Gastrocnemius medialis (tissue), 4 donors: ENCODE results near the gene CEND1. TPM values are rescaled to one million over a fixed set of nuclear protein-coding genes. Genes with fewer than 3 reads are reported as not detected.

Source experiments
- ATAC-seq, 2 donors: fragments of 150-250 bp; one replicate each; pipeline ENCODE4 v1.9.1; 2016
- DNase-seq, 2 donors: peaks; one replicate each; pipeline ENCODE4 v3.0.0-alpha.2; 2019
- H3K27ac ChIP-seq, 4 donors: fragments of 200-600 bp; sonication (generic); 1 replicate in 1 of 4; 2 replicates in 3 of 4; pipeline ENCODE4 v1.5.1; 2016 to 2018; ENCODE audit warnings: mild to moderate bottlenecking in 2 of 4, moderate library complexity in 1 of 4
- H3K27me3 ChIP-seq, 3 donors: fragments of 200-600 bp; sonication (generic) in 2 of 3; 1 replicate in 1 of 3; 2 replicates in 2 of 3; pipeline versions ENCODE4 v1.5.1 to v1.6.0; 2016 to 2019; ENCODE audit warnings: mild to moderate bottlenecking in 1 of 3, moderate library complexity in 1 of 3
- H3K36me3 ChIP-seq, 2 donors: fragments of 200-600 bp; sonication (generic) in 1 of 2; one replicate each; pipeline ENCODE4 v1.5.1; 2017 to 2018
- H3K4me1 ChIP-seq, 2 donors: fragments of 200-600 bp; sonication (generic) in 1 of 2; one replicate each; pipeline ENCODE4 v1.5.1; 2016 to 2017; ENCODE audit warnings: mild to moderate bottlenecking in 2 of 2
- H3K4me3 ChIP-seq, 4 donors: fragments of 200-600 bp; sonication (generic) in 3 of 4; 1 replicate in 1 of 4; 2 replicates in 3 of 4; pipeline ENCODE4 v1.5.1; 2016 to 2019; ENCODE audit warnings: mild to moderate bottlenecking in 2 of 4
- H3K9me3 ChIP-seq, 3 donors: fragments of 200-600 bp; sonication (generic) in 2 of 3; 1 replicate in 1 of 3; 2 replicates in 2 of 3; pipeline ENCODE4 v1.5.1; 2016 to 2019
- POLR2A ChIP-seq, 2 donors: fragments of 450-650 bp; IDR thresholded peaks; one replicate each; pipeline ENCODE4 v1.6.1; 2017; ENCODE audit warnings: antibody characterized with exemption in 2 of 2, mild to moderate bottlenecking in 2 of 2, moderate library complexity in 2 of 2
- in situ Hi-C, 4 donors: fragments of 200-750 bp; cut with MboI; loops; one replicate each; pipeline versions ENCODE4 v1.15.0 to v1.8.0; 2017; ENCODE audit warnings: low sequenced_read_pairs in 4 of 4
- intact Hi-C: fragments of 100-400 bp; cut with DNase I; formaldehyde crosslinking; loops from one replicate; pipeline ENCODE4 v1.15.1; 2023; ENCODE audit warnings: low total_unique reads
- total RNA-seq, 4 donors: library from RNA; depleted of rRNA; stranded (reverse); fragments of >200 nt; gene quantifications; one replicate each; pipeline versions ENCODE4 v1.1.0 to v1.2.3, GENCODE V29; 2016
- TF ChIP-seq, protein P1 (sequence below), 5 experiments: fragments of 450-650 bp in 3 of 5; fragments of 200-600 bp in 2 of 5; sonication (generic) in 2 of 5; IDR thresholded peaks in 4 of 5; conservative IDR thresholded peaks in 1 of 5; 1 replicate in 4 of 5; 2 replicates in 1 of 5; pipeline ENCODE4 v1.5.1; 2016 to 2019; ENCODE audit warnings: antibody characterized with exemption in 5 of 5, mild to moderate bottlenecking in 3 of 5, moderate library complexity in 3 of 5

Gene CEND1
- under 1 TPM in 1 of 4 donors, not detected in 3; 0.20 TPM for total RNA-seq

DNA sequence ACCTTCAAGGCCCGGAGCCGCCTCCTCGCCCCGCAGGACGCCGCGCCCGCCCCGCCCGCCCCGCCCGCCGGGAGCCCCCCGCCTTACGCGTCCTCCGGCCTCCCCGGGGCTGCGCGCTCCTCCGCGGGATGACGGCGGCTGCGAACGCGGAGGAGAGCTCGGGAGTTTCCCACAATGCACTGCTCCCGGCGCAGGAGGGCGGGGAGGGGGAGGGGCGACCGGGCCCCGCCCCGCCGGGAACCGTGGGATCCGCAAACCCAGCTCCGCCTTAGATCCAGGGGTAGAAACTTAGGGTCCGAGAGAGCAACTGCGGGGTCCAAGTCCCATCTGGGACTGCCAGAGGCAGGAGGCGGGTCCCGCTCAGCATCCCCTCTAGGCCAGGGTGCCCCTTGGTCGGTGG is at the start of gene CEND1:
Gene CEND1, minus strand, starts transcription at position 148 of the 400 bp plus-strand sequence. CDS start 1,514 bp downstream, outside the sequence.
- intact Hi-C loops: no loop called here
- Histone ChIP-seq H3K9me3 (no peaks in the 10 kb centered on the region), H3K27ac (no peak within 1 kb of the TSS), H3K4me1 (peaks cover 0 to under 1% of the 10 kb centered on the region in 2 donors), H3K4me3 (no peak within 1 kb of the TSS), H3K27me3 (peaks cover 39 to 51% (median 49%) of the 10 kb centered on the region in 3 donors), H3K36me3 (no peaks in the 10 kb centered on the region)
- in situ Hi-C loops: no loop called here
- DNase-seq (no peak), ATAC-seq (no peak)
- TF ChIP-seq, protein P1, sequence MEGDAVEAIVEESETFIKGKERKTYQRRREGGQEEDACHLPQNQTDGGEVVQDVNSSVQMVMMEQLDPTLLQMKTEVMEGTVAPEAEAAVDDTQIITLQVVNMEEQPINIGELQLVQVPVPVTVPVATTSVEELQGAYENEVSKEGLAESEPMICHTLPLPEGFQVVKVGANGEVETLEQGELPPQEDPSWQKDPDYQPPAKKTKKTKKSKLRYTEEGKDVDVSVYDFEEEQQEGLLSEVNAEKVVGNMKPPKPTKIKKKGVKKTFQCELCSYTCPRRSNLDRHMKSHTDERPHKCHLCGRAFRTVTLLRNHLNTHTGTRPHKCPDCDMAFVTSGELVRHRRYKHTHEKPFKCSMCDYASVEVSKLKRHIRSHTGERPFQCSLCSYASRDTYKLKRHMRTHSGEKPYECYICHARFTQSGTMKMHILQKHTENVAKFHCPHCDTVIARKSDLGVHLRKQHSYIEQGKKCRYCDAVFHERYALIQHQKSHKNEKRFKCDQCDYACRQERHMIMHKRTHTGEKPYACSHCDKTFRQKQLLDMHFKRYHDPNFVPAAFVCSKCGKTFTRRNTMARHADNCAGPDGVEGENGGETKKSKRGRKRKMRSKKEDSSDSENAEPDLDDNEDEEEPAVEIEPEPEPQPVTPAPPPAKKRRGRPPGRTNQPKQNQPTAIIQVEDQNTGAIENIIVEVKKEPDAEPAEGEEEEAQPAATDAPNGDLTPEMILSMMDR (IDR thresholded peaks at IDR 0.05 in 4 of 5, conservative IDR thresholded peaks at IDR 0.05 in 1 of 5): no peak
- TF ChIP-seq POLR2A (IDR thresholded peaks at IDR 0.05): no peak

DNA sequence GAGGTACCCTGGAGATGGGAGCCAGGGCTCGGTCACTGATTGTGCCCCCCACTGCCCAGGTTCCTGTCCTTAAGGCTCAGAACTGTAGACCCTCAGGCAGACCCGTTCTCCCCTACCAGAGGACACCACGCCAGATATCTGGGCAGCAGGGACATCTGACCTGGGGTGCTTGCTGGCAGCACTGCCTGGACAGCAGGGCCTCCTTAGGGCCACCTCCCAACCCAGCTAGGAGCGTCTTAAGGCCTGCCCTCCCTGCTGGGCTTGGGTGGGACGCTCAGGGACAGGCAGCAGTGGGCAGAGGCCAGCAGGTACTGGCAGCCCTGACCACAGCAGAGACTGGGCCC is 49.4 kb upstream of the CEND1 start:
- Histone ChIP-seq H3K9me3 (no peaks in the 10 kb centered on the region), H3K36me3 (peaks cover 0 to 45% of the 10 kb centered on the region in 2 donors), H3K4me3 (no peak overlapping the region), H3K27ac (peak overlapping the region in 2 of 4 donors; percentile 24 to 97), H3K4me1 (peaks cover 31 to 41% of the 10 kb centered on the region in 2 donors), H3K27me3 (no peaks in the 10 kb centered on the region)
- no peak for DNase-seq
- in situ Hi-C loops (no loop called here), intact Hi-C loops (no loop called here)
- TF ChIP-seq, protein P1 (IDR thresholded peaks at IDR 0.05 in 4 of 5, conservative IDR thresholded peaks at IDR 0.05 in 1 of 5): no peak
- no peak for TF ChIP-seq POLR2A (IDR thresholded peaks at IDR 0.05)
- no peak for ATAC-seq

DNA sequence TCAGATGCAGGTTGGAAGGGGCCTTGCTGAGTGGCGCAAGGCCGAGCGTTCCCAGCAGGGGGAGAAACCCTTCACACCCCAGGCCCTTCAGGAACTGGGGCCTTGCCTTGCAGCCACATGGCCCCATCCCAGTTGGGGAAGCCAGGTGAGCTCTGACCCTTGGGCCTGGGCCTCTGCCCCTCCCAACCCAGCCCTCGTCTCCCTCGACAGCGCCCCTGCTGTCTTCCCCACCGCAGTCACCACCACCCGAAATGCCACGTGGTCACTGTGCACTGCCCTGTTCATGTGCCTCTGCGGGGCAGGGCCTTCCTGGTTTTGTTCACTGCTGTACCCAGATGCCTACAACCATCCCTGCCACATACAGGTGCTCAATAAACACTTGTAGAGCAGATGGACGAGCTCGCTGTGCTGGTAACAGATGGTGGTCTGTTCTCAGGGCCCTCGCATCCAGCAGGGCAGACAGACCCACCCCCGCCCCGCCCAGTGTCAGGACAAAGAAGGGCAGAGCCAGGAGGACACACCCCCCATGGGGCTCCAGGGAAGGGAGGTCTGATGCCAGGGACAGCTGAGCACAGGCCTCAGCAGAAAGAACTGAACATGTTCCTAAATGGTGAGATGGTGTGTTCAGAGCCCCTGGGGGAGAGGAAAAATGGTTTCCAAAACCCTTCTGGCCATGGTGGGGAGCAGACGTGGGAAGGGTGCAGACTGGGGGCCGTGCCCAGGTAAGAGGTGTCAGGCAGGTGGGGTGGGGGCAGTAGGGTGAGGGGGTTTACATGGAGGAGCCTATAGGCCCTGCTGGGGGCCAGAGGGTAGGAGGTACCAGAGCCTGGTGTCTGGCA is 48.8 kb upstream of the CEND1 start:
- H3K4me1 ChIP-seq: peaks cover 31 to 41% of the 10 kb centered on the region in 2 donors
- no peak for DNase-seq
- H3K4me3 ChIP-seq: no peak overlapping the region

DNA sequence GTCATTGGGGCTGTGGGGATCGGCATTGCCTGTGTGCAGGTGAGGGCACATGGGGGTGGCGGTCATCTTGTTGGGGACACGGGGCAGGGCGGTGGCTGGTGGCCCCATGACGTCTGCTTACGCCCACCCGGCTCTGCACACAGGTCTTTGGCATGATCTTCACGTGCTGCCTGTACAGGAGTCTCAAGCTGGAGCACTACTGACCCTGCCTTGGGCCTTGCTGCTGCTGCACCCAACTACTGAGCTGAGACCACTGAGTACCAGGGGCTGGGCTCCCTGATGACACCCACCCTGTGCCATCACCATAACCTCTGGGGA is 48.1 kb upstream of the CEND1 start:
- no peaks in the 10 kb centered on the region for H3K9me3 ChIP-seq
- TF ChIP-seq, protein P1 (IDR thresholded peaks at IDR 0.05 in 4 of 5, conservative IDR thresholded peaks at IDR 0.05 in 1 of 5): no peak
- no peak for TF ChIP-seq POLR2A (IDR thresholded peaks at IDR 0.05)
- no peak overlapping the region for H3K4me3 ChIP-seq
- peaks cover 34 to 40% of the 10 kb centered on the region in 2 donors for H3K4me1 ChIP-seq
- H3K27me3 ChIP-seq: no peaks in the 10 kb centered on the region
- DNase-seq (no peak), ATAC-seq (no peak)
- in situ Hi-C loops: no loop called here
- H3K27ac ChIP-seq: peak overlapping the region in 1 of 4 donors; percentile 97
- intact Hi-C loops: no loop called here
- peaks cover 0 to 45% of the 10 kb centered on the region in 2 donors for H3K36me3 ChIP-seq

More for the DNA sequence above, 48.8 kb upstream of the CEND1 start:
- TF ChIP-seq POLR2A (IDR thresholded peaks at IDR 0.05): no peak
- TF ChIP-seq, protein P1 (IDR thresholded peaks at IDR 0.05 in 4 of 5, conservative IDR thresholded peaks at IDR 0.05 in 1 of 5): no peak
- no peaks in the 10 kb centered on the region for H3K9me3 ChIP-seq
- no peaks in the 10 kb centered on the region for H3K27me3 ChIP-seq
- in situ Hi-C loops (no loop called here), intact Hi-C loops (no loop called here)
- H3K36me3 ChIP-seq: peaks cover 0 to 45% of the 10 kb centered on the region in 2 donors
- no peak for ATAC-seq
- H3K27ac ChIP-seq: peak overlapping the region in 2 of 4 donors; percentile 24 to 97
